Neural cell (in vitro differentiated cells): ENCODE results near the gene CALY. TPM values are rescaled to one million over a fixed set of nuclear protein-coding genes. Genes with fewer than 3 reads are reported as not detected.

Experiments
- H2AFZ ChIP-seq: fragments of 200-600, 300-800 bp; sonication (generic), shearing (Covaris generic); 2 replicates; pipeline ENCODE4 v1.6.0; 2014; ENCODE audit warnings: low read depth, mild to moderate bottlenecking, antibody characterized with exemption, low read length, moderate library complexity
- H3F3A ChIP-seq: fragments of 200-600 bp; shearing (Covaris generic); 2 replicates; pipeline ENCODE4 v1.6.1; 2016; ENCODE audit warnings: mild to moderate bottlenecking, moderate library complexity, mixed read lengths, antibody characterized with exemption, low read length; ENCODE audit not compliant: insufficient read depth, poor library complexity, severe bottlenecking
- H3K27ac ChIP-seq: fragments of 200-600, 300-800 bp; sonication (generic), shearing (Covaris generic); 2 replicates; pipeline ENCODE4 v1.5.1; 2014; ENCODE audit warnings: mild to moderate bottlenecking, low read length, moderate library complexity
- H3K27me3 ChIP-seq: fragments of 300-800, 200-600 bp; sonication (generic), shearing (Covaris generic); 2 replicates; pipeline ENCODE4 v1.6.0; 2014; ENCODE audit warnings: mild to moderate bottlenecking, low read depth, low read length, moderate library complexity; ENCODE audit not compliant: insufficient read depth
- H3K36me3 ChIP-seq: fragments of 300-800, 200-600 bp; sonication (generic), shearing (Covaris generic); 2 replicates; pipeline ENCODE4 v1.5.1; 2014; ENCODE audit warnings: mild to moderate bottlenecking, antibody characterized with exemption, low read length, moderate library complexity; ENCODE audit not compliant: insufficient read depth
- H3K4me2 ChIP-seq: fragments of 300-800, 200-600 bp; sonication (generic), shearing (Covaris generic); 2 replicates; pipeline ENCODE4 v1.6.0; 2014; ENCODE audit warnings: mild to moderate bottlenecking, low read length
- H3K4me3 ChIP-seq: fragments of 300-800, 200-600 bp; sonication (generic), shearing (Covaris generic); 2 replicates; pipeline ENCODE4 v1.5.1; 2014; ENCODE audit warnings: mild to moderate bottlenecking, low read length, moderate library complexity
- H3K79me2 ChIP-seq: fragments of 200-600 bp; shearing (Covaris generic); replicated peaks from 2 replicates; pipeline ENCODE4 v1.6.0; 2014; ENCODE audit warnings: mild to moderate bottlenecking, low read length, moderate library complexity; ENCODE audit not compliant: insufficient read depth
- H3K9ac ChIP-seq: fragments of 300-800, 200-600 bp; sonication (generic), shearing (Covaris generic); 2 replicates; pipeline ENCODE4 v1.6.1; 2016; ENCODE audit warnings: mild to moderate bottlenecking, low read length, mixed read lengths
- H3K9me2 ChIP-seq: fragments of 200-600 bp; shearing (Covaris generic); 2 replicates; pipeline ENCODE4 v1.6.1; 2016; ENCODE audit warnings: mild to moderate bottlenecking, low read length, mixed read lengths; ENCODE audit not compliant: insufficient read depth
- H3K9me3 ChIP-seq: fragments of 200-600, 300-800 bp; sonication (generic), shearing (Covaris generic); 2 replicates; pipeline ENCODE4 v1.6.1; 2016; ENCODE audit warnings: mild to moderate bottlenecking, mixed run types, low read length, moderate library complexity, mixed read lengths
- H4K20me1 ChIP-seq: fragments of 200-600 bp; shearing (Covaris generic); 2 replicates; pipeline ENCODE4 v1.6.1; 2016; ENCODE audit warnings: mild to moderate bottlenecking, mixed run types; ENCODE audit not compliant: insufficient read depth
- CTCF ChIP-seq: fragments of 450-650 bp; IDR thresholded peaks from 2 replicates; pipeline ENCODE4 v1.5.1; 2014; ENCODE audit warnings: antibody characterized with exemption, mild to moderate bottlenecking, moderate library complexity; ENCODE audit not compliant: poor library complexity, severe bottlenecking
- EP300 ChIP-seq: fragments of 450-650 bp; conservative IDR thresholded peaks from 2 replicates; pipeline ENCODE4 v1.6.1; 2014; ENCODE audit warnings: antibody characterized with exemption, mild to moderate bottlenecking, moderate library complexity; ENCODE audit not compliant: poor library complexity, severe bottlenecking
- EZH2 ChIP-seq: fragments of 200-600, 300-800 bp; shearing (Covaris generic), sonication (generic); IDR thresholded peaks from 2 replicates; pipeline ENCODE4 v1.6.1; 2014; ENCODE audit warnings: antibody characterized with exemption, low read length, borderline replicate concordance, mild to moderate bottlenecking; ENCODE audit not compliant: insufficient read depth, poor library complexity, severe bottlenecking
- MXI1 ChIP-seq: fragments of 450-650 bp; conservative IDR thresholded peaks from 2 replicates; pipeline ENCODE4 v1.6.1; 2014; ENCODE audit warnings: antibody characterized with exemption, mild to moderate bottlenecking; ENCODE audit not compliant: poor library complexity, severe bottlenecking
- POLR2AphosphoS5 ChIP-seq: IDR thresholded peaks from 2 replicates; pipeline ENCODE4 v1.6.1; 2012
- RAD21 ChIP-seq: fragments of 450-650 bp; conservative IDR thresholded peaks from 2 replicates; pipeline ENCODE4 v1.6.1; 2014; ENCODE audit warnings: antibody characterized with exemption, mild to moderate bottlenecking, moderate library complexity
- REST ChIP-seq: IDR thresholded peaks from 2 replicates; pipeline ENCODE4 v1.6.1; 2012; ENCODE audit warnings: borderline replicate concordance
- SMC3 ChIP-seq: fragments of 450-650 bp; conservative IDR thresholded peaks from 2 replicates; pipeline ENCODE4 v1.6.1; 2014; ENCODE audit warnings: antibody characterized with exemption, mild to moderate bottlenecking, moderate library complexity; ENCODE audit not compliant: poor library complexity
- TAF1 ChIP-seq: IDR thresholded peaks from 2 replicates; pipeline ENCODE4 v1.6.1; 2012; ENCODE audit warnings: low read depth
- polyA minus RNA-seq: library from RNA; depleted of rRNA, polyadenylated mRNA; stranded (reverse); fragments of >200 nt; gene quantifications from 2 replicates; pipeline ENCODE4 v1.2.3, GENCODE V29; 2014
- polyA plus RNA-seq: library from polyadenylated mRNA; depleted of rRNA; stranded (reverse); fragments of >200 nt; gene quantifications from 2 replicates; pipeline ENCODE4 v1.2.3, GENCODE V29; 2014

Gene CALY
- polyA plus RNA-seq (3.7 and 6.8 TPM in 2 replicates), polyA minus RNA-seq (0.97 and 1.2 TPM in 2 replicates)

- no peaks in the 10 kb centered on the region for H4K20me1 ChIP-seq
- H3K9ac ChIP-seq = peak within 1 kb of the TSS; percentile 62
- no peak within 1 kb of the TSS for H3K27ac ChIP-seq
- no peaks in the 10 kb centered on the region for H3F3A ChIP-seq
- H3K79me2 ChIP-seq = no peaks in the 10 kb centered on the region
- no peak within 1 kb of the TSS for H2AFZ ChIP-seq
- H3K36me3 ChIP-seq = no peaks in the 10 kb centered on the region
- no peak for TF ChIP-seq MXI1
- TF ChIP-seq POLR2AphosphoS5 = peak; percentile 44
- no peaks in the 10 kb centered on the region for H3K9me2 ChIP-seq
- peaks cover 26% of the 10 kb centered on the region for H3K27me3 ChIP-seq
- H3K4me2 ChIP-seq = no peak within 1 kb of the TSS
- H3K9me3 ChIP-seq = peaks cover 5% of the 10 kb centered on the region
- peak within 1 kb of the TSS; percentile 65 for H3K4me3 ChIP-seq
These were observed at the start of gene CALY for GRCh38 chr10:133336577-133337369. Gene CALY, minus strand, starts transcription at chr10:133336896. Its CDS starts 7,907 bp downstream, at chr10:133328989.

- H2AFZ ChIP-seq = no peak overlapping the region
- no peak overlapping the region for H3K27ac ChIP-seq
- H4K20me1 ChIP-seq = no peaks in the 10 kb centered on the region
- no peak overlapping the region for H3K4me3 ChIP-seq
- H3K4me2 ChIP-seq = no peak overlapping the region
- no peaks in the 10 kb centered on the region for H3K9me2 ChIP-seq
- no peaks in the 10 kb centered on the region for H3K36me3 ChIP-seq
- no peaks in the 10 kb centered on the region for H3K9me3 ChIP-seq
- no peaks in the 10 kb centered on the region for H3K27me3 ChIP-seq
- H3F3A ChIP-seq = no peaks in the 10 kb centered on the region
- TF ChIP-seq REST = no peak
- no peak for TF ChIP-seq RAD21
- TF ChIP-seq TAF1 = no peak
- no peak for TF ChIP-seq POLR2AphosphoS5
- TF ChIP-seq SMC3 = no peak
- TF ChIP-seq EP300 = no peak
- TF ChIP-seq EZH2 = no peak
- TF ChIP-seq MXI1 = no peak
- no peak for TF ChIP-seq CTCF
- H3K79me2 ChIP-seq = no peaks in the 10 kb centered on the region
- no peak overlapping the region for H3K9ac ChIP-seq
These were observed 48.5 kb upstream of the CALY start for GRCh38 chr10:133385214-133385613.
